ENCODE data around the gene CSTF2.

Gene CSTF2

GRCh38 chrX:100830547-100830946, 10.4 kb downstream of the CSTF2 start:
- Histone ChIP-seq H3K4me3 (ENCODE audit: low read length) (no peak overlapping the region), H3K9me3 (ENCODE audit: control insufficient read depth, insufficient read depth, low read length) (no peaks in the 10 kb centered on the region), H4K20me1 (ENCODE audit: control insufficient read depth, insufficient read depth, low read depth, low read length) (no peaks in the 10 kb centered on the region), H3K36me3 (ENCODE audit: control insufficient read depth, low read length) (peaks cover 76% of the 10 kb centered on the region), H3K27me3 (ENCODE audit: control insufficient read depth, low read length) (no peaks in the 10 kb centered on the region), H3K4me1 (ENCODE audit: control insufficient read depth, low read length) (no peaks in the 10 kb centered on the region), H3K27ac (ENCODE audit: low read depth, low read length) (no peak overlapping the region), H3K9me2 (replicated peaks; ENCODE audit: control insufficient read depth, low read length) (no peaks in the 10 kb centered on the region), H3K4me2 (ENCODE audit: low read length) (no peak overlapping the region), H3K79me2 (ENCODE audit: control insufficient read depth, low read length) (no peaks in the 10 kb centered on the region), H3F3A (ENCODE audit: control insufficient read depth, insufficient read depth) (no peaks in the 10 kb centered on the region)
- TF ChIP-seq EZH2phosphoT487 (IDR thresholded peaks at IDR 0.05; ENCODE audit: borderline replicate concordance, low read length) = no peak
- TF ChIP-seq CTCF (IDR thresholded peaks at IDR 0.05; ENCODE audit: low read depth, low read length, poor library complexity, severe bottlenecking) = no peak

- no peaks in the 10 kb centered on the region for H3K9me3 ChIP-seq (ENCODE audit: control insufficient read depth, insufficient read depth, low read length)
- no peaks in the 10 kb centered on the region for H3K27me3 ChIP-seq (ENCODE audit: control insufficient read depth, low read length)
- H3K4me2 ChIP-seq (ENCODE audit: low read length) = no peak overlapping the region
- H3K4me1 ChIP-seq (ENCODE audit: control insufficient read depth, low read length) = no peaks in the 10 kb centered on the region
- no peaks in the 10 kb centered on the region for H3K79me2 ChIP-seq (ENCODE audit: control insufficient read depth, low read length)
- H3K36me3 ChIP-seq (ENCODE audit: control insufficient read depth, low read length) = peaks cover 76% of the 10 kb centered on the region
- H3F3A ChIP-seq (ENCODE audit: control insufficient read depth, insufficient read depth) = no peaks in the 10 kb centered on the region
- H3K4me3 ChIP-seq (ENCODE audit: low read length) = no peak overlapping the region
- no peaks in the 10 kb centered on the region for H3K9me2 ChIP-seq (replicated peaks; ENCODE audit: control insufficient read depth, low read length)
- H3K27ac ChIP-seq (ENCODE audit: low read depth, low read length) = no peak overlapping the region
- TF ChIP-seq CTCF (IDR thresholded peaks at IDR 0.05; ENCODE audit: low read depth, low read length, poor library complexity, severe bottlenecking) = no peak
- no peak for TF ChIP-seq EZH2phosphoT487 (IDR thresholded peaks at IDR 0.05; ENCODE audit: borderline replicate concordance, low read length)
- no peaks in the 10 kb centered on the region for H4K20me1 ChIP-seq (ENCODE audit: control insufficient read depth, insufficient read depth, low read depth, low read length)
These were observed 11.2 kb downstream of the CSTF2 start for GRCh38 chrX:100831219-100831946.

- no peaks in the 10 kb centered on the region for H3K36me3 ChIP-seq (ENCODE audit: control insufficient read depth, low read length)
- no peak overlapping the region for H3K4me3 ChIP-seq (ENCODE audit: low read length)
These were observed 30.1 kb downstream of the CSTF2 start for GRCh38 chrX:100850317-100850716.

More at GRCh38 chrX:100850317-100850716, 30.1 kb downstream of the CSTF2 start:
- TF ChIP-seq CTCF (IDR thresholded peaks at IDR 0.05; ENCODE audit: low read depth, low read length, poor library complexity, severe bottlenecking) (no peak), EZH2phosphoT487 (IDR thresholded peaks at IDR 0.05; ENCODE audit: borderline replicate concordance, low read length) (no peak)
- H3K27ac ChIP-seq (ENCODE audit: low read depth, low read length) = no peak overlapping the region
- no peak overlapping the region for H3K4me2 ChIP-seq (ENCODE audit: low read length)
- H3K4me1 ChIP-seq (ENCODE audit: control insufficient read depth, low read length) = peaks cover 7% of the 10 kb centered on the region
- H3F3A ChIP-seq (ENCODE audit: control insufficient read depth, insufficient read depth) = no peaks in the 10 kb centered on the region
- H4K20me1 ChIP-seq (ENCODE audit: control insufficient read depth, insufficient read depth, low read depth, low read length) = no peaks in the 10 kb centered on the region
- H3K27me3 ChIP-seq (ENCODE audit: control insufficient read depth, low read length) = no peaks in the 10 kb centered on the region
- H3K9me2 ChIP-seq (replicated peaks; ENCODE audit: control insufficient read depth, low read length) = no peaks in the 10 kb centered on the region
- no peaks in the 10 kb centered on the region for H3K9me3 ChIP-seq (ENCODE audit: control insufficient read depth, insufficient read depth, low read length)
- no peaks in the 10 kb centered on the region for H3K79me2 ChIP-seq (ENCODE audit: control insufficient read depth, low read length)

Measured in DOHH2 (cell line).